K562 (cell line): ENCODE results near the gene OR52B6. TPM values are rescaled to one million over a fixed set of nuclear protein-coding genes. Genes with fewer than 3 reads are reported as not detected.

Experiments
- CAMTA2 ChIP-seq: fragments of 250-450 bp; sonication (Bioruptor Pico); conservative IDR thresholded peaks from 2 replicates; pipeline ENCODE4 v1.5.1; 2022
- CBFA2T2 ChIP-seq: fragments of 450-650 bp; conservative IDR thresholded peaks from 2 replicates; pipeline ENCODE4 v1.6.1; 2017; ENCODE audit warnings: mild to moderate bottlenecking
- CCAR2 ChIP-seq: fragments of 200-400 bp; formaldehyde crosslinking; IDR thresholded peaks from 2 replicates; pipeline ENCODE4 v1.6.1; 2017; ENCODE audit warnings: mild to moderate bottlenecking, low read depth, low read length
- CXXC5 ChIP-seq: fragments of 250-450 bp; sonication (Bioruptor Pico); IDR thresholded peaks from 2 replicates; pipeline ENCODE4 v1.8.0; 2022; ENCODE audit warnings: inconsistent platforms, mild to moderate bottlenecking, moderate library complexity
- ESRRB ChIP-seq: fragments of 250-450 bp; sonication (Bioruptor Pico); IDR thresholded peaks from 2 replicates; pipeline ENCODE4 v1.5.0; 2020; ENCODE audit warnings: mild to moderate bottlenecking, moderate library complexity, borderline replicate concordance
- FOSL1 ChIP-seq: fragments of 200-800 bp; sonication (Bioruptor generic); conservative IDR thresholded peaks from 2 replicates; pipeline ENCODE4 v1.6.1; 2016; ENCODE audit warnings: missing genetic modification characterization, missing compliant biosample characterization
- FOXP1 ChIP-seq: sonication (generic); formaldehyde crosslinking; IDR thresholded peaks from 2 replicates; pipeline ENCODE4 v1.8.0; 2022; ENCODE audit warnings: mild to moderate bottlenecking, missing genetic modification reagents
- HES1 ChIP-seq: fragments of 450-650 bp; IDR thresholded peaks from 2 replicates; pipeline ENCODE4 v1.6.1; 2016; ENCODE audit warnings: low read depth, mild to moderate bottlenecking, moderate library complexity
- HMG20A ChIP-seq: fragments of 450-650 bp; formaldehyde crosslinking; conservative IDR thresholded peaks from 2 replicates; pipeline ENCODE4 v1.4.0; 2020; ENCODE audit warnings: mild to moderate bottlenecking, mixed read lengths
- JUND ChIP-seq, 2 experiments: IDR thresholded peaks; 2 replicates in 1 of 2; 3 replicates in 1 of 2; pipeline ENCODE4 v1.6.1; 2011; ENCODE audit warnings: borderline replicate concordance in 2 of 2, low read depth in 2 of 2, low read length in 2 of 2, improper control_type of control experiment in 1 of 2, missing biosample characterization in 1 of 2, missing genetic modification characterization in 1 of 2, missing genetic modification reagents in 1 of 2
- MNT ChIP-seq, 2 experiments: fragments of 450-650 bp; conservative IDR thresholded peaks; 2 replicates each; pipeline ENCODE4 v1.6.1; 2017; ENCODE audit warnings: mild to moderate bottlenecking in 2 of 2, moderate library complexity in 2 of 2
- MXI1 ChIP-seq: IDR thresholded peaks from 2 replicates; pipeline ENCODE4 v1.6.1; 2011; ENCODE audit warnings: low read depth, mild to moderate bottlenecking, improper control_type of control experiment, low read length
- POLR3A ChIP-seq: IDR thresholded peaks from 2 replicates; pipeline ENCODE4 v1.6.1; 2011; ENCODE audit warnings: borderline replicate concordance, mild to moderate bottlenecking, moderate library complexity; ENCODE audit not compliant: insufficient read length, insufficient read depth; ENCODE audit errors: extremely low read depth
- PRMT5 ChIP-seq: sonication (generic); formaldehyde crosslinking; IDR thresholded peaks from 2 replicates; pipeline ENCODE4 v1.5.0; 2020; ENCODE audit warnings: missing genetic modification reagents
- RBM25 ChIP-seq: fragments of 200-400 bp; formaldehyde crosslinking; IDR thresholded peaks from 2 replicates; pipeline ENCODE4 v1.6.1; 2018; ENCODE audit warnings: low read length, low read depth, moderate library complexity; ENCODE audit not compliant: severe bottlenecking
- SETDB1 ChIP-seq: IDR thresholded peaks from one replicate; pipeline ENCODE4 v1.6.1; 2012; ENCODE audit warnings: low read length, control low read depth, inconsistent platforms
- SMARCC2 ChIP-seq: fragments of 450-650 bp; IDR thresholded peaks from 2 replicates; pipeline ENCODE4 v1.6.1; 2017; ENCODE audit warnings: antibody characterized with exemption, moderate library complexity, mild to moderate bottlenecking, low read depth
- SMC3 ChIP-seq: conservative IDR thresholded peaks from 2 replicates; pipeline ENCODE4 v1.6.1; 2011; ENCODE audit warnings: low read depth, low read length, improper control_type of control experiment; ENCODE audit not compliant: insufficient read depth
- STAT5A ChIP-seq: IDR thresholded peaks from 2 replicates; pipeline ENCODE4 v1.6.1; 2012; ENCODE audit warnings: low read length, inconsistent platforms, borderline replicate concordance
- ZNF165 ChIP-seq: fragments of 250-450 bp; sonication (Bioruptor Pico); IDR thresholded peaks from 2 replicates; pipeline ENCODE4 v1.4.0; 2020; ENCODE audit warnings: borderline replicate concordance
- ZNF239 ChIP-seq: fragments of 250-450 bp; sonication (Bioruptor Pico); IDR thresholded peaks from 2 replicates; pipeline ENCODE4 v1.4.0; 2020; ENCODE audit warnings: mild to moderate bottlenecking
- ZNF707 ChIP-seq: fragments of 250-450 bp; sonication (Bioruptor Pico); conservative IDR thresholded peaks from 2 replicates; pipeline ENCODE4 v1.8.0; 2022; ENCODE audit warnings: inconsistent platforms, mild to moderate bottlenecking, moderate library complexity
- ZNF717 ChIP-seq: fragments of 250-450 bp; sonication (Bioruptor Pico); IDR thresholded peaks from 2 replicates; pipeline ENCODE4 v1.5.0; 2021
- polyA plus RNA-seq, 8 experiments: library from polyadenylated mRNA; depleted of rRNA in 4 of 8; stranded (reverse) in 5 of 8; unstranded in 3 of 8; fragments of >200 nt; fragmentation: Nextera tagmentation in 2 of 8; fragmentation: Illumina TruSeq in 1 of 8; extraction: Ambion mirVana in 2 of 8; extraction: Trizol in 1 of 8; gene quantifications; 2 replicates each; pipeline versions ENCODE4 v1.2.1 to v1.2.3, GENCODE V29; 2011 to 2014; ENCODE audit warnings: inconsistent platforms in 1 of 8, missing spikeins in 1 of 8
- total RNA-seq, 7 experiments: library from RNA; depleted of rRNA in 6 of 7; stranded (reverse); fragments of >200 nt in 6 of 7; fragmentation: Illumina TruSeq in 2 of 7; extraction: Trizol in 2 of 7; gene quantifications; 2 replicates each; pipeline versions ENCODE4 v1.2.1 to v1.2.3, GENCODE V29; 2011 to 2021; ENCODE audit warnings: low replicate concordance in 1 of 7

OR52B6 gene
- total and polyA plus RNA-seq, 9 of the 15 experiments (the other 6 are each of a cell fraction or from before 2014, with no cell fraction given) = not detected

GRCh38 chr11:5600374-5600851 lies 19.7 kb downstream of the OR52B6 start (continued):
- TF ChIP-seq MNT (conservative IDR thresholded peaks at IDR 0.05) = no peak
- no peak for TF ChIP-seq CBFA2T2
- TF ChIP-seq STAT5A = no peak
- peak; percentile 51 for TF ChIP-seq CXXC5 (CRISPR knock-in tag)
- no peak for TF ChIP-seq SMARCC2
- TF ChIP-seq ZNF707 (CRISPR knock-in tag) = no peak
- TF ChIP-seq ZNF239 = no peak
- no peak for TF ChIP-seq FOSL1
- TF ChIP-seq SMC3 = peak; percentile 83
- TF ChIP-seq JUND (IDR thresholded peaks at IDR 0.05; ENCODE audit: borderline replicate concordance, low read depth, low read length) = peak; percentile 40; the same call in 1 of the 2 replicates
- no peak; the same call in 2 of the 3 replicates for TF ChIP-seq JUND (tag; IDR thresholded peaks at IDR 0.05; ENCODE audit: borderline replicate concordance, low read depth, low read length)
- no peak for TF ChIP-seq PRMT5 (CRISPR knock-in tag)
- no peak for TF ChIP-seq CAMTA2 (CRISPR knock-in tag)
- TF ChIP-seq CCAR2 = no peak
- no peak for TF ChIP-seq ZNF717 (CRISPR knock-in tag)
- TF ChIP-seq HES1 = no peak
- no peak for TF ChIP-seq POLR3A
- no peak for TF ChIP-seq HMG20A
- no peak for TF ChIP-seq SETDB1
- no peak for TF ChIP-seq ZNF165 (CRISPR knock-in tag)
- no peak for TF ChIP-seq FOXP1
- TF ChIP-seq RBM25 = no peak
- no peak for TF ChIP-seq ESRRB (CRISPR knock-in tag)
- no peak for TF ChIP-seq MXI1
